Stomach smooth muscle (tissue), 2 donors: ENCODE data around the gene ATRN.
"Not testable (repeated sequence)": the region's sequence is repeated elsewhere in the genome, so short reads cannot be mapped to it uniquely, and the experiment has no call there.

Experiments
- H3K27ac ChIP-seq: one replicate; pipeline ENCODE4 v1.7.0; 2013; ENCODE audit warnings: mild to moderate bottlenecking, low read length, inconsistent platforms
- H3K27me3 ChIP-seq, 2 donors: one replicate each; pipeline ENCODE4 v1.7.0; 2013; ENCODE audit warnings: low read length in 2 of 2; ENCODE audit not compliant: insufficient read depth in 2 of 2, control insufficient read depth in 1 of 2
- H3K36me3 ChIP-seq, 2 donors: one replicate each; pipeline ENCODE4 v1.7.0; 2013; ENCODE audit warnings: low read length in 2 of 2; ENCODE audit not compliant: control insufficient read depth in 2 of 2, insufficient read depth in 2 of 2
- H3K4me1 ChIP-seq: one replicate; pipeline ENCODE4 v1.7.0; 2013; ENCODE audit warnings: low read length; ENCODE audit not compliant: control insufficient read depth, insufficient read depth
- H3K4me3 ChIP-seq, 2 donors: one replicate each; pipeline ENCODE4 v1.7.0; 2013; ENCODE audit warnings: low read length in 2 of 2
- H3K9ac ChIP-seq, 2 donors: one replicate each; pipeline ENCODE4 v1.7.0; 2013; ENCODE audit warnings: low read length in 2 of 2, mild to moderate bottlenecking in 1 of 2
- H3K9me3 ChIP-seq, 2 donors: one replicate each; pipeline ENCODE4 v1.7.0; 2013; ENCODE audit warnings: low read length in 2 of 2; ENCODE audit not compliant: control insufficient read depth in 2 of 2
- donor health status: healthy.
- donor health status: Pancreatic carcinoma.

The ATRN gene

DNA sequence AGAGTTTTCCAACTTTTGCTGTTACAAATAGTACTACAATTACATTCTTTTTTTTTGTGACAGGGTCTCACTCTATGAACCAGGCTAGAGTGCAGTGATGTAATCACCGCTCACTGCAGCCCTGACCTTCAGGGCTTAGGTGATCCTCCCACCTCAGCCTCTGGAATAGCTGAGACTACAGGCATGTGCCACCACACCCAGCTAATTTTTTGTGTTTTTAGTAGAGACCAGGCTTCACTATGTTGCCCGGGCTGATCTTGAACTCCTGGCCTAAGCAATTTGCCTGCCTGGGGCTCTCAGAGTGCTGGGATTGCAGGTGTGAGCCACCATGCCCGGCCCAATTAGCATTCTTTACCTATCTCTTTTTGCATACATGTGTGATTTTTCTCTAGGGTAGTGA lies 12.5 kb downstream of the ATRN start:
- Histone ChIP-seq H3K4me1 (peaks cover 3% of the 10 kb centered on the region), H3K27me3 (no peaks in the 10 kb centered on the region), H3K36me3 (no peaks in the 10 kb centered on the region)

DNA sequence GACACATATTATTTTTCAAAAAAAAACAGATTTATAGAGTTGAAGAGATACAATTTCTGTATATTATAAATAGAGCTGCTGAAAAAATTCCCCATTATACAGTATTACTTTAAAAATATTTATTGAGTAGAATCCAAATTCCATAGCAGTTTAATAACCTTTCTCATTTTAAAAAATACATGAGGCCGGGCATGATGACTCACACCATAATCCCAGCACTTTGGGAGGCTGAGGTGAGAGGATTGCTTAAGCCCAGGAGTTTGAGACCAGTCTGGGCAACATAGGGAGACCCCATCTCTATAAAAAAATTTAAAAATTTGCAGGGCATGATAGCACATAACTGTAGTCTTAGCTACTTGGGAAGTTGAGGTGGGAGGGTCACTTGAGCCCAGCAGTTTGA lies 13.0 kb downstream of the ATRN start:
- H3K36me3 ChIP-seq, result no peaks in the 10 kb centered on the region
- H3K27me3 ChIP-seq, result no peaks in the 10 kb centered on the region
- H3K27ac ChIP-seq, result no peak overlapping the region
- no peak overlapping the region for H3K9ac ChIP-seq
- H3K4me3 ChIP-seq, result no peak overlapping the region
- peaks cover 3% of the 10 kb centered on the region for H3K4me1 ChIP-seq
- H3K9me3 ChIP-seq, result no peaks in the 10 kb centered on the region

More for the DNA sequence above, 12.5 kb downstream of the ATRN start:
- Histone ChIP-seq H3K27ac (no peak overlapping the region), H3K4me3 (no peak overlapping the region), H3K9me3 (no peaks in the 10 kb centered on the region), H3K9ac (no peak overlapping the region)

DNA sequence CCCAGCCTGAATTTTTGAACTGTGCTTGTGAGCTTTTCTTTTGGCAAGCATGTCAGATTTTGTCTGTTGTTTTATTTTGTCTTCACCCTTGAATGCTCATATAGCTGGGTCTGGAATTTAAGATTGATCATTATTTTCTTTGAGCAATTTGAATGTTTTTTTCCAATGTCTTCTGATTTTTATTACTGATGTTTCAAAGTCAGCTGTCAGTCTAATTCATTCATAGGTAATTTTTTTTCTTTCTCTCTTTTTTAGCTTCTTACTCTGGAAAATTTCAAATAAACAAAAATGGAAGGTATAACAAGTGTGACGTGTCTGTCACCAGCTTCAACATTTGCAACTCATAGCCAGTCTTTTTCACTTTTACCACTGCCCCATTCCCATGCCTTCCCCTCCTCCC lies 15.1 kb downstream of the ATRN start:
- peaks cover 0 to 5% of the 10 kb centered on the region in 2 donors for H3K36me3 ChIP-seq
- peaks cover 3% of the 10 kb centered on the region for H3K4me1 ChIP-seq
- no peaks in the 10 kb centered on the region for H3K27me3 ChIP-seq
- H3K4me3 ChIP-seq, result no peak overlapping the region
- no peak overlapping the region for H3K27ac ChIP-seq
- no peak overlapping the region for H3K9ac ChIP-seq
- no peaks in the 10 kb centered on the region for H3K9me3 ChIP-seq

DNA sequence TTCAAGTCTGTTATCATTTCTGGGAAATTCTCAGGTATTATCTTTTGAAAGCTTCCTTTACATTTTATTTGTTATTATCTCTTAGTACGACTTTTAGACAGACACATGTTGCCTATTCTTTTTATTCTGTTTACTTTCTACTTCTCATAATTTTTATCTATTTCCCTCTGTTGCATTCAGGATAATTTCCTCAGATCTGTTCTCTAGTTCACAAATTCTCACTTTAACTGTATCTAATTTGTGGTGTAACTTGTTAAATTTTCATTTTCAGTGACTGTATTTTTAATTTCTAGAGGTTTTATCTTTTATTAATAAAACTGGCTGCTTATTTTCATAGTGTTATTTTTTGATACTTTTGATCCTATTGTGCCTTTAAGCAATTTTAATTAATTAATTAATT lies 16.0 kb downstream of the ATRN start:
- H3K9me3 ChIP-seq, result no peaks in the 10 kb centered on the region
- H3K4me3 ChIP-seq, result no peak overlapping the region
- H3K27me3 ChIP-seq, result no peaks in the 10 kb centered on the region
- no peak overlapping the region for H3K9ac ChIP-seq
- H3K27ac ChIP-seq, result no peak overlapping the region
- peaks cover 3% of the 10 kb centered on the region for H3K4me1 ChIP-seq
- H3K36me3 ChIP-seq, result peaks cover 0 to 5% of the 10 kb centered on the region in 2 donors

DNA sequence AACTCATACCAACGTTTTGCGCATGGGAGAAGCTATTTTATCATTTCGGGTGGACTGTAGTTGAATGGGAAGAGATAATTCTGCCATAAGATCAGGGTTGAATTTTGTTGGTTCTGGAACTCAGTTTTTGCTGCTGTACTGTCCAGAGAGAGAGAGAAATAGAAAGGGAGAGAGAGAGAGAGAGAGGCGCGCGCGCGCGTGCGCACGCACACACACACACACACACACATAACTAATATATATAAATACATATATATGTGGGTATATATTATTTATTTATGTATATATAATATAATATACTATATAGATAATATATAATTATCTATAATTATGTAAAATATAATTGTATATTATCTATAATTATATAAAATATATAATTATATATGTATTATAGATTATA lies 21.9 kb downstream of the ATRN start:
- peaks cover 0 to 3% of the 10 kb centered on the region in 2 donors for H3K9me3 ChIP-seq
- no peak overlapping the region for H3K27ac ChIP-seq
- H3K4me1 ChIP-seq, result no peaks in the 10 kb centered on the region
- no peaks in the 10 kb centered on the region for H3K27me3 ChIP-seq
- H3K9ac ChIP-seq, result no peak overlapping the region
- peaks cover 0 to 5% of the 10 kb centered on the region in 2 donors for H3K36me3 ChIP-seq
- H3K4me3 ChIP-seq, result no peak overlapping the region

DNA sequence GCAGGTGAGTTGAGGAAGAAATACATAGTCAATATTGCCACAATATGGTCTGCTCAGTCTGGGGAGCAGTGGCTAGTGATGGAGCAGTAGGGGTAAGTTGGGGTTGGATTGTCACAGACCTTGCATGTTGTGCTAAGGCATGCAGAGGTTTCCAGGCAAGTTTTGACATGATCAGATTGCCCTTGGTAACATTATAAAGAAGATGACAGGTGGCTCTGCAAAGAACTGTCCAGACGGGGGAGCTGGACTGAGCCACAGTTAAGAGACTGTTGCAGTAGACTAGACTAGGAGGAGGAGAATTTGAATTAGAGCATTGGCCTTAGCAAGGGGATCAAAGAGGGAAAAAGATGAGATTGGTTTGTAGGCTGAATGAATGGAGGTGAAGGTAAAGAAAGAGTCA lies 23.4 kb downstream of the ATRN start:
- Histone ChIP-seq H3K9me3 (peaks cover 0 to 3% of the 10 kb centered on the region in 2 donors), H3K9ac (no peak overlapping the region), H3K27me3 (no peaks in the 10 kb centered on the region), H3K36me3 (peaks cover 0 to 5% of the 10 kb centered on the region in 2 donors), H3K4me3 (no peak overlapping the region), H3K4me1 (no peaks in the 10 kb centered on the region), H3K27ac (no peak overlapping the region)

DNA sequence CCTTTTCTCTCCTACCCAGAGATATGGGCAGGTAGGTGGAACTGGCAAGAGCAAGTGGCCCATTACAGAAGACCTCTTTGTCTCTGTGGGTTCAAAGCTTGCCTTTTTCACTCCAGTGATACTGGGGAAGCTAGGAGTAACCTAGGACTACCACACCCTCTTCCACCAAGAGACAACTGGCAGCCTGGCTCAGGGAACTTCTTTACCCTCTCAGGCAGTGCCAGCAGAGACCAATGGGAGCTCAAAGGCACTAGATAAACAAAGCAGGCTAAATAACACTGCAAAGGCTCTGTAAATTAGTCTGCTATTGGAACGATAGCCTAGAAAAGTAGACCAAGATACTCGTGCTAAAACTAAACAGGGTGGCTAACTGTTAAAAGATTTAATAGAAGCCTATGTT lies 32.1 kb downstream of the ATRN start:
- Histone ChIP-seq H3K27me3 (no peaks in the 10 kb centered on the region), H3K27ac (no peak overlapping the region), H3K9me3 (no peaks in the 10 kb centered on the region), H3K4me3 (no peak overlapping the region), H3K9ac (no peak overlapping the region), H3K36me3 (no peaks in the 10 kb centered on the region), H3K4me1 (no peaks in the 10 kb centered on the region)

DNA sequence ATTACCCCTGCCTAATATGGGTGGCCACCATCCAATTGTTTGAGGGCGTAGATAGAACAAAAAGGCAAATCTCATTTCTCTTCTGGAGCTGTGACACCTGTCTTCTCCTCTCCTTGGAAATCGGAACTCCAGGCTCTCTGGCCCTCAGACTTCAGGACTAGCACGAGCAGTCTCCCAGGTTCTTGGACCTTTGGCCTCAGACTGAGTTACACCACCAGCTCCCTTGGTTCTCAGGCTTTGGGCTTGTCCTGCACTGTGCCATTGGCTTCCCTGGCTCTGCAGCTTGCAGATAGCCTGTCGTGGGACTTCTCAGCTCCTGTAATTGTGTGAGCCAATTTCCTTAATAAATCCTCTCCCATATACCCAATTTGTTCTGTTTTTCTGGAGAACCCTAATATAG lies 34.3 kb downstream of the ATRN start:
- Histone ChIP-seq H3K4me1 (no peaks in the 10 kb centered on the region), H3K4me3 (no peak overlapping the region), H3K27me3 (no peaks in the 10 kb centered on the region), H3K36me3 (no peaks in the 10 kb centered on the region), H3K9me3 (no peaks in the 10 kb centered on the region), H3K27ac (no peak overlapping the region), H3K9ac (no peak overlapping the region)

DNA sequence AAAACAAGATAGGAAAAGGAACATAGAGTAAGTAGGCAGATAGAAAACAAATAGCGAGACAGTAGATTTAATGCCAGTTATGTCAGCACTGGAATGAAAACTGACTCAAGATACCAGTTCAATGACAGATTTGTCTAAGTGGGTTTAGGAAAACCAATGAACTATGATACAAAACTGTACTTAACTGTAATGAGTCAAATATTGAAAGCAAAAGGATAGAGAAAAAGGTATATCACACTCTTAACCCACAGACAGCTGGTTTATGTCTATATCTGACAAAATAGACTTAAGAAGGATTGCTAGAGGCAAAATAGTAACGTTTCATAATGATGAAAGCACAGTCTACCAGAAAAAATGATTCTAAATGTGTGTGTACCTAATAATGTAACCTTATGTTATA lies 38.2 kb downstream of the ATRN start:
- Histone ChIP-seq H3K4me3 (no peak overlapping the region), H3K27me3 (no peaks in the 10 kb centered on the region), H3K9ac (no peak overlapping the region), H3K9me3 (no peaks in the 10 kb centered on the region), H3K27ac (no peak overlapping the region), H3K36me3 (no peaks in the 10 kb centered on the region), H3K4me1 (no peaks in the 10 kb centered on the region)

DNA sequence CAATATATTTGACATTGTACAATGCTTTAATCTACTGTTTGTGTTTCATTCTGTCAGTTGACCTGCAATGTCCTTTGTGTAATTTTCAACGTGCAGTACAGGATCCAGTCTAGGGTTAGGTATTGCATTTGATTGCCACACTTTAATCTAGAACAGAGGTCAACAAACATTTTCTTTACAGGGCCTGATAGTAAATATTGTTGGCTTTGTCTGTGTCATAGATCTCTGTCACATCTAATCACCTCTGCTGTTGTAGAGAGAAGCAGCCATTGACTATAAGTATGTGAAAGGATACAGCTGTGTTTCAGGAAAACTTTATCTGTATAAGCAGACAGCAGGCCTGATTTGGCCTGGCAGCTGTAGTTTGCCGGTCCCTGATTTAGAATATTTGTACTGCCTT lies 39.3 kb downstream of the ATRN start:
- Histone ChIP-seq H3K4me3 (no peak overlapping the region), H3K27me3 (no peaks in the 10 kb centered on the region), H3K36me3 (no peaks in the 10 kb centered on the region), H3K9ac (no peak overlapping the region), H3K27ac (no peak overlapping the region), H3K9me3 (no peaks in the 10 kb centered on the region), H3K4me1 (no peaks in the 10 kb centered on the region)

DNA sequence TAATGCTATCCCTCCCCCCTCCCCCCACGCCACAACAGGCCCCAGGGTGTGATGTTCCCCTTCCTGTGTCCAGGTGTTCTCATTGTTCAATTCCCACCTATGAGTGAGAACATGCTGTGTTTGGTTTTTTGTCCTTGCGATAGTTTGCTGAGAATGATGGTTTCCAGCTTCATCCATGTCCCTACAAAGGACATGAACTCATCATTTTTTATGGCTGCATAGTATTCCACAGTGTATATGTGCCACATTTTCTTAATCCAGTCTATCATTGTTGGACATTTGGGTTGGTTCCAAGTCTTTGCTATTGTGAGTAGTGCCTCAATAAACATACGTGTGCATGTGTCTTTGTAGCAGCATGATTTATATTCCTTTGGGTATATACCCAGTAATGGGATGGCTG lies 41.4 kb downstream of the ATRN start:
- not testable (repeated sequence) for H3K4me1 ChIP-seq, H3K9me3 ChIP-seq, H3K27me3 ChIP-seq, H3K9ac ChIP-seq, H3K27ac ChIP-seq, H3K36me3 ChIP-seq, H3K4me3 ChIP-seq
